Activated CD4-positive, alpha-beta T cell treated with anti-CD3 and anti-CD28 coated beads for 48 hours (primary cell): ENCODE data around the gene USP22.

ENCODE experiments used
- DNase-seq: peaks from one replicate; pipeline ENCODE4 v3.0.0-alpha.2; 2020

Gene USP22

DNA sequence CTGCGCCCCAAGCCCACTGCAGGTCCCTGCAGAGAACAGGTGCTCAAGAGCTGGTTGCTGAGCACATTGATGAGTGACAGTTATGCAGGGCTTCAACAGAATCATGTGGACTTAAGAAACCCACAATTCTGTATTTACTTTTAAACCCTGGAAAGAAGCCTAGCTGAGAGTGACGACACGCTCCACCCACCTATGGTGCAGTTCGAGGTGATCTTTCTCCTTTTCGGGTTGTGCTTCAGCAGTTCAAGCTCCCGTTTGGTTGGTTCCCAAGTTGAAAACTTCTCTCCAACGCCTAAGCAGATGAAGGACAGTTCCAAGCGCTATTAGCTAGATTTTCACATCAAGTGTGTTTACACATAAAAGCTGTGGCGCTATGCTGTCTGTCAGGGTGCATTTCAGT lies 23.9 kb downstream of the USP22 start:
- DNase-seq = no peak

DNA sequence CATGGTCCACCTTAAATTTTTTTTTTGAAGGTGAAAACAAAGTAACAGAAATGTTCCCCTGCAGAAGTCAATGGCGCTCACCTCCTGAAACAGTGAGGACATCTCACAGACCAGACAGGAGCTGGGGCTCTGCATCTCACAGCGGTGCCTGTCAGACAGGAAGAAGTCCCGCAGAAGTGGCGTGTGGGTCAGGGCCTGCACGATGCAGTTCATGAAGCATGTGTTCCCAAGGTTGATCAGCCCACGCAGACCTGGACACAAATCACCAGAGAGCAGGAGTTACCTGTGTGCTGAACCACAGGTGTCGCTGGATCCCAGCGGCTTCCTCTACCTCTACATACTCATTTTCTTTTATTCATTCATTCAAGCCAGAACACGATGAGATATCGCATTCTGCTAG lies 24.9 kb downstream of the USP22 start:
- DNase-seq = no peak

GRCh38 chr17:21017256-21017655 lies 25.6 kb downstream of the USP22 start:
- no peak for DNase-seq

DNA sequence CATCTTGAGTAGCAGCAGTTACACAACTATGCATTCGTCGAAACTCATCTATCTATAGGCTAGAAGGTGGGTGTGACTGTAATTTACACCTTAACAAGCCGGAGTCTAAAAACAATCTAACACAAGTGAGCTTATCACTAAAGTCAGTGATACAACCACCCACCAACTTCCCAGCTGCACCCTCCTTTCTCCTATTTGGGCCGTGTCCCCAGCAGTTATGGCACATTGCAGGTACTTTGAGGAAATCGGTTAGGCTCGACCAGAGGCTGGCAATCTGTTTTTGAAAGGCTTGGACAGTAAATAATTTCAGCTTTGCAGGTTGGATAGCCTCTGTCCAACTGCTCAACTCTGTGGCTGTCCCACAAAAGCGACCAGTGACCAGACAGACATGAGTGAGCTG lies 26.0 kb downstream of the USP22 start:
- DNase-seq = no peak

- DNase-seq = no peak
These were observed 27.2 kb downstream of the USP22 start for GRCh38 chr17:21015564-21015963.

DNA sequence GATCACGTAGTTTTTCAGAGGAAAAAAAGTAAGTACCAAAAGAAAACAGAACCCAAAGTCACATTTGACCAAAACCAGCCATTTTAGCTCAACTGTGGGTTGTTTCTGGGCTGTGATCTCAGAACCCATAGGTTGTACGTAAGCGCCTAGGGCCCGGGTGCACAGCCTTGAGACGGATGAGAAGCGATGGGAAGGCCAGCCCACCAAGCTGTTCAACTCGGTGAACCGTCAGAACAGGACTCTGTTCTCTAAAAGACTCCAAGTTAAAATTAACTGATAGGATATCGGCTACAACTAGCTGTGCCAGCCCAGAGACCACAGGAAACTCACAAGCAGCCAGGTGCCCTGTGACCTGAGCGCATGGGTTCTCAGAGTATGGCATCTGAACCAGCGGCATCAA lies 28.3 kb downstream of the USP22 start:
- DNase-seq = no peak

DNA sequence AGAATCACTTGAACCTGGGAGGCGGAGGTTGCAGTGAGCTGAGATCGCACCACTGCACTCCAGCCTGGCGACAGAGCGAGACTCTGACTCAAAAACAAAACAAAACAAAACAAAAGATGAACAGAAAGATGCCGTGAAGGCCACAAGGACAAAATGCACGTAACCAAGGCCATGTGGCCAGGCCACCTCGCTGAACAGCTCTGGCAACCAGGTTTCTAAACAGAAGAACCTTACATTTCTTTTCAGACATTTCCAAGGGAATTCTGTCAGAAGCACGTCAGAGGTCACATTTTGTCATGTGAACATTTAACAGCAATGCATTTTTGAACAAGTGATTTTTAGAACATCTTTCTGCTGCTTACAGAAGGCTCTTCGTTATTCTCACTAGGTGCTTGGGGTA lies 28.8 kb downstream of the USP22 start:
- DNase-seq = no peak

- no peak for DNase-seq
These were observed 30.1 kb downstream of the USP22 start for GRCh38 chr17:21012736-21013135.

- no peak for DNase-seq
These were observed 31.9 kb downstream of the USP22 start for GRCh38 chr17:21010705-21011596.

DNA sequence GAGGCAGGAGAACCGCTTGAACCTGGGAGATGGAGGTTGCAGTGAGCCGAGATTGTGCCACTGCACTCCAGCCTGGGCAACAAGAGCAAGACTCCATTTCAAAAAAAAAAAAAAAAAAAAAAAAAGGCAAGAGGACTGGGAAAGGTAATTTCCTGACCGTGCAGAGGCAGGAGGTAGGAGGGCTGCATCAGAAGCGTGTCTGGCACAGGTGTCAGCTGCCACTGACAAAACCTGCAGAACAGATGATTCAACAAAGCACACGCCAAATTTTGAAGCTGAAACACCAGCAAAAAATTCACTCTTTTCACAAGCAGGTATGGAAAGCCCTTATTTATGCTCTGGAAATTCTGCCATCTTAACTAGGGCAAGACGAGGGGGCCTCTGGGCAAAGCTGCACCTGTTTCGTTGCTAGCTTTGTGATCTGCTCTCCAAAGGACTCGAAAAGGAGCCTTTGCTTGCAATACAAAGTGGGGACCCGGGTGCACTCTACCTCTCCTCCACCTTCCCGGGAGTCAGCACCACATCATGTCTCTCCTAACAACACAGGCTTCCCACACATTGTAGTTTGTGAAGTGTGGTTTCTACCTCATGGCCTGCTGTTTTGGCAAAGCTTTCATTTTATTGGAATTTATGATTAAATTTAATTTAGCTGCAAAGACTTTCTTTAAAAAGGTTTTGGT lies 33.7 kb downstream of the USP22 start:
- DNase-seq = no peak

GRCh38 chr17:21008160-21008915 lies 34.5 kb downstream of the USP22 start:
- DNase-seq = no peak

DNA sequence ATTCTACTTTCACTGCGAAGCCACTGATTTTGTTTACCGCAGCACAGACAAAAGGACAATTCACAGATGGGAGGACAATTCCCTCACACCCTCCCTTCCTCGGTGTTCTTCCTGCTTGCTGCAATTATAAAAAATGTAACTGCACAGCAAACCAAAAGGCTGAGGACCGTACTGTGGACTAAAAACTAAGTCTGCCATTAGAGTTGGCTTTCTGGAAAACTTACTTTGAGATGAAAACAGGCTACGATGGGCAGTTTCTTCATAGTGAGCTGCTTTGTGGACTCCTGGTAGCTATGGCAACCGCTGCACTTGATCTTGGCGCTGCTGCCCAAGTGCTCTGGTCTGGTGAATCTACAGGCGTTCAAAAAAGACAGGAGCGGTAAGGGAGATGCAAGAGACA lies 35.2 kb downstream of the USP22 start:
- DNase-seq = no peak

- DNase-seq = no peak
These were observed 37.0 kb downstream of the USP22 start for GRCh38 chr17:21005803-21006202.

- no peak for DNase-seq
These were observed 37.4 kb downstream of the USP22 start for GRCh38 chr17:21005367-21005766.

GRCh38 chr17:21004016-21004930 lies 38.5 kb downstream of the USP22 start:
- DNase-seq = no peak

DNA sequence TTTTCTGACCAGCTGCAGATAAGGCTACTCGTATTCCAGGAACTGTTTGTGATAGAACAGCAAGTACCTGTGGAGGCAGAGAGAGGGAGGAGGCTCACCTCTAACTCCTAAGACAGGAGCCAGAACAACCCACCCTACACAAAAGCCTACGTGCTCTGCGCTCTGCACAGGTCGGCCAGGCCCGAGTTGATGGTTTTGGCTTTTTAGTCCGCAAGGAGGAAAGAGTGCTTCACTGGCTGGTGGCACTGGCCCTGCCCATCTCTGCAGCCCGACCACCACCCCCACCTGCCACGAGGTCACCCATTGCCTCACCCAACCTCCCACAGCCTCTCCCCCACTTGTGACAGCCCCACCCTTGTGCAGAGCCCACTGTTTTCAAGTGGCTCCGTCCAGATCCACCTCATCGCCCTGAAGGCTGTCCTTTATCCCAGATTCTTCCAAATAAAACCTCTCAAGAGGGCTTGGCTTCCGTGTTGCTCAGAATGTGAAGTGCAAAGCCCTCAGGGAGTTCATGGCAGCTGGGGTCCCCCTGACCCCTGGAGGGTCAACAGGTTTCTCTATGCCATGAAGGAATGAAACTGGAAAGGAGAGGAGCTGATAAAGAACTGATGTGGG lies 39.7 kb downstream of the USP22 start:
- no peak for DNase-seq

DNA sequence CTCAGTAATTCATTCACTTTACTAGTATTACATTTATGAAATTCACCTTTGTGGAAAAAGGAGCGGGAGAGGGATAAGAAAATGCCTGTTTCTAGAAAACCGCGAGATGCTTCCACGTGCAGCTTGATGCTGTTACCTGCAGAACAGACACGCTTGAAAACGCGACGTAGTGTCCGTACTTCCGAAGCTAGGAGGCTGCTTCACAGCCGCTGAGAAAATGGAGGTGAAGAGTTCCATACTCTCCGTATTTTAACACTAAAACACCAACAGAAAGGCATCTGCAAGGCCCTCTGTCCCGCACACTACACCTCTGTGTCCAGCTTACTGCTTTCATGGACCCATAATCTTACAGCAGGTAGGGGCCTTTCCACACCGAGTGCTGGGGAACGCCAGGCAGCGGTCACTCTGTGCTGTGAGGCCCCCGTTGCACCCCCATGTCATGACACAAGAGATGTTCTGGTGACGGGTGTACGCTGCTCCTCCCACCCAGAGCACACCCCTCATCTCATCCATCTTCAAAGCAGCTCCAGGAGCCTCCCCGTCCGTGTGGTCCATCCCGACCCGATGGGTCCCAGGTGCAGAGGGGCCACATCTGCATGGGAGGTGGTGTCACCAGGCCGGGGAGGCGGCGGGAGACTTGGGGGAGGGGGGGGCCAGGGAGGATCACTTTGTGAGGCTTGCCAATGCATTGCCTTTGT lies 40.4 kb downstream of the USP22 start:
- no peak for DNase-seq

DNA sequence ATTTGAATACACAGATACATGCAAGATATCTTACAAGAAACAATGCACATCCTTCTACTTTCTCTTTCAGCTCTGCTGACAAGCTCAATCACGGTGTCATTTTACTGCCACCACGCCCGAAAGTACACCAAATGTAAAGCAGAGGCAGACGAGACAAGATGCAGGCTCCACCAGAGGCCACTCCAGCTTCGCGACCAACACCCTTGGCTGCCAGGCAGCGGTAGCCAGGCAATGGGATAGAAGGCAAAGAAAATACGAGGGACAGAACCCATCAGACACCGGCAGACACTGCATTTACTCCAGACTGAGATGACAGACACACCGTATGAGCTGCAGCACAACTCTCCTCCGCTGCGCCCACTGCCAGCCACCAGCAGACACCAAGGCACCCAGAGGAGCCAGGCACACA lies 41.0 kb downstream of the USP22 start:
- no peak for DNase-seq

DNA sequence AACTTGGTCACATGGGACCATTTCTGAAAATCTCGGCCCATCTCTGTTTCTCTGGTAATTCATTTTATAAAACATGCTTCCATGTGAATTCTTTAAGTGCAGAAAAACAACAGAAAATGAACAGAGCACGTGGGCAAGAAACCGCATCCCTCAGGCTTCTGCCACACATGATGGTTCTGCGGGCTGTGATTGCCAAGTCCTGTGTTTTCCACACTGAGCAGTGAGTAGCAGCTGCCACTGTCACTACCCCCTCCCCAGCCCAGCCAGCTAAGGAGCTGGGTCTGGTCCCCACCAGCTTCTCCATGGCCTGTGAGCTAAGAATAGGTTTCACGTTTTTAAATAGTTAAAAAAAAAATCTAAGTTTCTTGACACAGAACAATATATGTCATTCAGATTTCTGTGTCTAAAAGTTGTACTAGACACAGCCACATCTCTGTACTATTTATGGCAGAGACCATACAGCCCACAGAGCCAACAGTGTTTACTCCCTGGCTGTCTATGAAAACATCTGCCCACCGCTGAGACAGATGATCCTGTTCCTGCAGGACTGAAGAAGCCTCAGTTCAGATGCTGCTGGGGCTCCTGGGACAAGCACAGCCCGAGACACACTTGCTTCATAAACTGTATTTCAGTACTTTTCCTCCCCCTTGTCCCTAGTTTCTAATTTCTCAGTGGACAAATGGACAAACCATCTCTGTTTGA lies 41.5 kb downstream of the USP22 start:
- no peak for DNase-seq

GRCh38 chr17:20999841-21000532 lies 42.8 kb downstream of the USP22 start:
- DNase-seq = no peak
